Fibroblast of pulmonary artery (primary cell): Measurements from ENCODE around the gene VPS4A.
A peak's percentile ranks its signal among the peaks of the same experiment; 100 is the strongest.

Experiments used
- DNase-seq: peaks from one replicate; pipeline ENCODE4 v3.0.0-alpha.2; 2010; ENCODE audit warnings: low read depth
- H3K4me3 ChIP-seq: replicated peaks from 2 replicates; pipeline ENCODE4 v1.5.1; 2011; ENCODE audit warnings: low read depth, mild to moderate bottlenecking, control low read depth, low read length, moderate library complexity
- CTCF ChIP-seq: IDR thresholded peaks from 2 replicates; pipeline ENCODE4 v1.5.1; 2011; ENCODE audit warnings: mild to moderate bottlenecking, control low read depth, low read length, inconsistent platforms; ENCODE audit errors: missing control alignments

Gene VPS4A

DNA sequence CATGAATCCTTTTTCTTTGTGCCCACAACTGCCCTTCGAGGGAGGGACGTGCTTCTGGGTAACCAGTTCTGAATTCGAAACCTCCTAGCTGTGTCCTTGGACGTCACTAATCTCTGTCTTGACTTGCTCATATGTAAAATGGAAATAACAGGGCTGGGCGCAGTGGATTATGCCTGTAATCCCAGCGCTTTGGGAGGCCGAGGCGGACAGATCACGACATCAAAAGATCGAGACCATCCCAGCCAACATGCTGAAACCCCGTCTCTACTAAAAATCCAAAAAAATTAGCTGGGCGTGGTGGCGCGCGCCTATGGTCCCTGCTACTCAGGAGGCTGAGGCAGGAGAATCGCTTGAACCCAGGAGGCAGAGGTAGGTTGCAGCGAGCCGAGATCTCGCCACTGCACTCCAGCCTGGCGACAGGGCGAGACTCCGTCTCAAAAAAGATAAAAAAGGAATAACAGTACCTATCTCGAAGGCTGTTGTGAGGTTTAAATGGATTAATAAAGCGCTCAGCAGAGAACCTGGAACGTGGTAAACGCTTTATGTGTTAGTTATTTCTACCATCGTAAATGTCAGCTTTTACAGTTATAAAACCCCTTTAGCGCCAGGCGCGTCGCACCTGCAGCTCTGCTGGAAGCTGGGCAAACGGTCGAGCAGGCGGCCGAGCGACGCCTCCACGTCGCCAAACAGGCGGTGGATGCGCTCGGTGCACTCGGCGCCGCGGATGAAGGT is 27.6 kb downstream of the VPS4A start:
- TF ChIP-seq CTCF = no peak
- H3K4me3 ChIP-seq = peak overlapping the region; percentile 97
- no peak for DNase-seq

- H3K4me3 ChIP-seq = peak within 1 kb of the TSS; percentile 97
- peak; percentile 79 for TF ChIP-seq CTCF
- peak; percentile 99 for DNase-seq
Observed at GRCh38 chr16:69339289-69340094, 28.3 kb downstream of the VPS4A start, which contains the start of the genes COG8 and NIP7. Gene COG8, minus strand, starts transcription at chr16:69339564. Its CDS starts 12 bp downstream, at chr16:69339552. Gene NIP7, plus strand, starts transcription at chr16:69339772. Its CDS starts 58 bp downstream, at chr16:69339830.

DNA sequence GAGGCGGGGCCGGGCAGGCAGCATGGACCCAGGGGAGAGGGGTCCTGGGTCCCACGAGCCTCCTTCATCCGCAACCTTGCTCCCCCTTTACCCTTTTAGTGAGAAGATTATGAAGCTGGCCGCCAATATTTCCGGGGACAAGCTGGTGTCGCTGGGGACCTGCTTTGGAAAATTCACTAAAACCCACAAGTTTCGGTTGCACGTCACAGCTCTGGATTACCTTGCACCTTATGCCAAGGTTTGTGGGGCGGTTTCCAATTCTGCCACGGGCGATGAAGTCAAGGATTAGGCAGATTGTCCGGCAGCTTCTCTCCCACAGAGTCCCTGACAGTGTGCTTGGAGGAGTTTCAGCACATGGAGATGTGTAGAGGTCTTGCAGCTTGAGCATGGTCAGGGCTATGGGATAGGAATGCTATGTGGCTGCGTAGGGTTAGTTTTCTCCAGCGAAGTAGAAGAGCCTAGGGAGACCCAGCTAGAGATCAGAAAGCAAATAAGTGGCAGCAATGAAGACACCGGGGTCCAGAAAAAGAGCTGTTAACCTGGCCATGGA is 29.0 kb downstream of the VPS4A start:
- peak overlapping the region; percentile 97 for H3K4me3 ChIP-seq
- TF ChIP-seq CTCF = no peak
- DNase-seq = peak; percentile 16

GRCh38 chr16:69344171-69344570 is 33.0 kb downstream of the VPS4A start:
- no peak overlapping the region for H3K4me3 ChIP-seq
- DNase-seq = no peak
- TF ChIP-seq CTCF = no peak

DNA sequence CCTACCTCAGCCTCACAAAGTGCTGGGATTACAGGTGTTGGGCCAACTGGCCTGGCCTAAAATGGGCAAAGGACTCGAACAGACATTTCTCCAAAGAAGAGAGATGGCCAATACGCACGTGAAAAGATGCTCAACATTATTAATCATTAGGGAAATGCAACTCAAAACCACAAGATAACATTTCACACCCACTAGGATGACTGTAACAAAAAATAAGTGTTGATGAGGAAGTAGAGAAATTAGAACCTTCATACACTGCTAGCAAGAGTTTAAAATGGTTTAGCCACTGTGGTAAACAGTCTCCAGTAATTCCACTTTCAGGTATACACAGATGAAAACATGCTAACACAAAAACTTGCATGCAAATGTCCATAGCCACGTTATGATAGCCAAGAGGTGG is 34.8 kb downstream of the VPS4A start:
- no peak for TF ChIP-seq CTCF
- H3K4me3 ChIP-seq = no peak overlapping the region
- DNase-seq = no peak

DNA sequence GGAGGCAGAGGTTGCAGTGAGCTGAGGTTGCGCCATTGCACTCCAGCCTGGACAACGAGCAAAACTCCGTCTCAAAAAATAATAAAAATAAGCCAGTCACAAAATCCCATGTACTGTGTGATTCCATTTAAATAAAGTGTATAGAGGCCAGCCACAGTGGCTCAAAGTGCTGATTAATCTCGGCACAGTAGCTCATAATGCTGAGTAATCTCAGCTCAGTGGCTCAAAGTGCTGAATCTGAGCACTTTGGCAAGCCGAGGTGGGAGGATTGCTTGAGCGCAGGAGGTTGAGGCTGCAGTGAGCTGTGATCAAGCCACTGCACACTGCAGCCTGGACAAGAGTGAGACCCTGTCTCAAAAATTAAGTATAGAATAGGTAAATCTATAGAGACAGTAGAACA is 35.5 kb downstream of the VPS4A start:
- DNase-seq = no peak
- no peak overlapping the region for H3K4me3 ChIP-seq
- no peak for TF ChIP-seq CTCF
